ENCODE data around the gene KIRREL3. TPM values are rescaled to one million over a fixed set of nuclear protein-coding genes. Genes with fewer than 3 reads are reported as not detected.

Gene KIRREL3
- polyA plus RNA-seq, 1 of the 3 experiments (the other 2 are of a cell fraction) = 3.7 TPM

DNA sequence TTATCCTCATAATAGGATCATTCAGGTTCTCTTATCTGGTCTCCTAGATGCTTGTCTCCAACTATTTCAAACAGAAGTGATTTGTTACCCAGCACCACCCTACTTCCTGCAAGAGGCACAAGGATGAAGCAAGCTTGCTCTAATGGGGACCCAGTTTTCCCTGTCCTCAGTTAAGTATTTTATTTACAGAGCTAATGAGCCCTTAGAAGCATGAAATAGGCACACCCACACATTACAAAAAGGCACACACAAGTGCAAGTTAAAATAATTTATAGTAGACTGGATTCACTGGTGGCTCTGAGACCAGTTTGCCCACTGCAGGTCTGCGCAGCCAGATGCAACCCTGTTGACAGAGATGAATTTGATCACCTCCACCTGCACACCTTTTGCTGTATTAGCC lies 167.5 kb downstream of the KIRREL3 start (continued):
- TF ChIP-seq, protein P1, sequence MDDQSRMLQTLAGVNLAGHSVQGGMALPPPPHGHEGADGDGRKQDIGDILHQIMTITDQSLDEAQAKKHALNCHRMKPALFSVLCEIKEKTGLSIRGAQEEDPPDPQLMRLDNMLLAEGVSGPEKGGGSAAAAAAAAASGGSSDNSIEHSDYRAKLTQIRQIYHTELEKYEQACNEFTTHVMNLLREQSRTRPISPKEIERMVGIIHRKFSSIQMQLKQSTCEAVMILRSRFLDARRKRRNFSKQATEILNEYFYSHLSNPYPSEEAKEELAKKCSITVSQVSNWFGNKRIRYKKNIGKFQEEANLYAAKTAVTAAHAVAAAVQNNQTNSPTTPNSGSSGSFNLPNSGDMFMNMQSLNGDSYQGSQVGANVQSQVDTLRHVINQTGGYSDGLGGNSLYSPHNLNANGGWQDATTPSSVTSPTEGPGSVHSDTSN (IDR thresholded peaks at IDR 0.05) = no peak
- TF ChIP-seq, protein P2, sequence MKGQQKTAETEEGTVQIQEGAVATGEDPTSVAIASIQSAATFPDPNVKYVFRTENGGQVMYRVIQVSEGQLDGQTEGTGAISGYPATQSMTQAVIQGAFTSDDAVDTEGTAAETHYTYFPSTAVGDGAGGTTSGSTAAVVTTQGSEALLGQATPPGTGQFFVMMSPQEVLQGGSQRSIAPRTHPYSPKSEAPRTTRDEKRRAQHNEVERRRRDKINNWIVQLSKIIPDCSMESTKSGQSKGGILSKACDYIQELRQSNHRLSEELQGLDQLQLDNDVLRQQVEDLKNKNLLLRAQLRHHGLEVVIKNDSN (IDR thresholded peaks at IDR 0.05; ENCODE audit: borderline replicate concordance, low read depth) = no peak
- TF ChIP-seq EZH2phosphoT487 (IDR thresholded peaks at IDR 0.05; ENCODE audit: borderline replicate concordance, low read depth) = no peak

DNA sequence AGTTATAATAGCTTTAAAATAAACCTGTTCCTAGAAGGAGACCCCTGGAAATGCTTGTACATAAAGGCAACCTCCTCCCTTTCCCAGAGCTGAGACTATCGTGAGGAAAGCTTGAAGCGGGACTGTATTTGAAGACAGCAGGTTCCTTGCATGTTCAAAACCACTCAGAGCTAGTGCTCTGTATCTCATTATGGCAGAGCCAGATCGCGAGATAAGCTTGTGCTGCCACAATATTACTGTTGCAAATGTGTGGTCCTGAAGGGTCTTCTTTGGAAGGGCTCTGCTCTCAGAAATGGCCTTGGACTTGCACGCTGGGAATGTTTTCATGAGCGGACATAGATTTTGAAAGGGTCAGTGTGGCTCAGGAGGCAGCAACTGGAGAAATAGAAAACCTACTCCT lies 168.2 kb downstream of the KIRREL3 start:
- ChIA-PET CTCF (no interaction called here), POLR2A (no interaction called here)
- Histone ChIP-seq H2AFZ (ENCODE audit: low read depth) (no peak overlapping the region), H3K27ac (ENCODE audit: low read depth in 2 of 2, low read length in 1 of 2) (no peak overlapping the region), H3K36me3 (replicated peaks in 1 of 2; ENCODE audit: control insufficient read depth in 1 of 2, insufficient read depth in 2 of 2, low read length in 1 of 2) (no peaks in the 10 kb centered on the region), H3K4me2 (no peak overlapping the region), H3K4me3 (ENCODE audit: low read depth in 2 of 2, low read length in 1 of 2) (no peak overlapping the region), H3K79me2 (ENCODE audit: insufficient read depth) (no peaks in the 10 kb centered on the region), H3K9me2 (no peaks in the 10 kb centered on the region), H4K20me1 (ENCODE audit: insufficient read depth) (no peaks in the 10 kb centered on the region), H3K9ac (no peak overlapping the region), H3K4me1 (ENCODE audit: control insufficient read depth in 1 of 2, insufficient read depth in 2 of 2, low read depth in 1 of 2, low read length in 1 of 2) (peaks cover 12 to 20% of the 10 kb centered on the region in 2 experiments), H3K27me3 (ENCODE audit: insufficient read depth) (no peaks in the 10 kb centered on the region), H3K9me3 (no peaks in the 10 kb centered on the region), H3F3A (replicated peaks; ENCODE audit: insufficient read depth) (peaks cover 15% of the 10 kb centered on the region)
- DNase-seq = peak; percentile 44
- TF ChIP-seq EP300 (IDR thresholded peaks at IDR 0.05; ENCODE audit: borderline replicate concordance in 1 of 2, low read depth in 1 of 2, low read length in 1 of 2) (no peak), GATA2 (CRISPR knock-in tag; IDR thresholded peaks at IDR 0.05) (peak; percentile 91)
- TF ChIP-seq, protein P3, sequence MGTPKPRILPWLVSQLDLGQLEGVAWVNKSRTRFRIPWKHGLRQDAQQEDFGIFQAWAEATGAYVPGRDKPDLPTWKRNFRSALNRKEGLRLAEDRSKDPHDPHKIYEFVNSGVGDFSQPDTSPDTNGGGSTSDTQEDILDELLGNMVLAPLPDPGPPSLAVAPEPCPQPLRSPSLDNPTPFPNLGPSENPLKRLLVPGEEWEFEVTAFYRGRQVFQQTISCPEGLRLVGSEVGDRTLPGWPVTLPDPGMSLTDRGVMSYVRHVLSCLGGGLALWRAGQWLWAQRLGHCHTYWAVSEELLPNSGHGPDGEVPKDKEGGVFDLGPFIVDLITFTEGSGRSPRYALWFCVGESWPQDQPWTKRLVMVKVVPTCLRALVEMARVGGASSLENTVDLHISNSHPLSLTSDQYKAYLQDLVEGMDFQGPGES (IDR thresholded peaks at IDR 0.05; ENCODE audit: low read depth, low read length) = no peak
- WGBS (ENCODE audit: low lambda C conversion rate) = 89% methylated on average over 4 of the region's 6 CpGs

DNA sequence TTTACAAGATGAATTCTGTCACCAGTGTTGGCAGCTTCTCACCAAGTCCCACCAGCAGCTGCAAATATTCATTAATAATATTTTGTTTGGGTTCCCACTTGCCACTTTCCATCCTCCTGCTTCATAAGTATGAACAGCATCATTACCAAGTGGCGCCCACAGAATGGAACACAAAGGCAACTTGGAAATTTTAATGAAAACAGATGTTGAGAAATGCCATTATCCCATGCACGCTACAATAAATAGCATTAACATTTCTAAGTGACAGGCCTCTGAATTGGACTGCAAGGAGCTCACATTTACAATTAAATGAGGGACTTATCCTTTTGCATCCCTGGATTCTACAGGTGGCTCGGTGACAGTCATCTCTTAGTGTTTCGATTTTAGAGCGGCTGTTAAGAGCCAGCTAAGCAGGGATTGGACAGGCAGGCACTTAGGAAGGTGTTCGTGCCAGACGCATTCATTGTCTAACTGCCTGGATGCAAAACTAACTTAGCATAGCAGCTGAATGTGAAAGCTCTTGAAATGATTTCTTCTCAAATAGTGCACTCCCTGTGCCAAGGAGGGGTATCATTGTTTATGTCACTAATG lies 170.3 kb downstream of the KIRREL3 start:
- Histone ChIP-seq H3K79me2 (ENCODE audit: insufficient read depth) (no peaks in the 10 kb centered on the region), H3K9me2 (no peaks in the 10 kb centered on the region), H3K4me3 (ENCODE audit: low read depth in 2 of 2, low read length in 1 of 2) (no peak overlapping the region), H3F3A (replicated peaks; ENCODE audit: insufficient read depth) (peaks cover 9% of the 10 kb centered on the region), H4K20me1 (ENCODE audit: insufficient read depth) (no peaks in the 10 kb centered on the region), H3K36me3 (replicated peaks in 1 of 2; ENCODE audit: control insufficient read depth in 1 of 2, insufficient read depth in 2 of 2, low read length in 1 of 2) (no peaks in the 10 kb centered on the region), H2AFZ (ENCODE audit: low read depth) (no peak overlapping the region), H3K9me3 (no peaks in the 10 kb centered on the region), H3K4me1 (ENCODE audit: control insufficient read depth in 1 of 2, insufficient read depth in 2 of 2, low read depth in 1 of 2, low read length in 1 of 2) (peaks cover 12 to 14% of the 10 kb centered on the region in 2 experiments), H3K27ac (ENCODE audit: low read depth in 2 of 2, low read length in 1 of 2) (no peak overlapping the region), H3K27me3 (ENCODE audit: insufficient read depth) (no peaks in the 10 kb centered on the region), H3K4me2 (no peak overlapping the region), H3K9ac (no peak overlapping the region)
- no peak for DNase-seq
- CTCF ChIA-PET = interaction anchor here (0.6 to 2.8 kb wide), 3 partner anchors 15 to 167 kb away, joined by 3 to 8 read pairs (median 3); no protein-coding TSS in a partner anchor
- WGBS (ENCODE audit: low lambda C conversion rate) = 75% methylated on average over 7 of the region's 7 CpGs
- POLR2A ChIA-PET = no interaction called here
- TF ChIP-seq TCF12 (IDR thresholded peaks at IDR 0.05) = 0 out of 2 replicates have a peak, but pooled peaks have one; percentile 14
- TF ChIP-seq SIN3A (IDR thresholded peaks at IDR 0.05; ENCODE audit: borderline replicate concordance, low read depth, low read length) = no peak

Measured in SK-N-SH (cell line).